ENCODE measurements around the gene PDE4B.
A peak's percentile ranks its signal among the peaks of the same experiment; 100 is the strongest.

PDE4B gene

GRCh38 chr1:66323958-66324625 is 531.4 kb downstream of the PDE4B start:
- DNase-seq: no peak

- no peak for DNase-seq
These were observed 533.1 kb downstream of the PDE4B start for GRCh38 chr1:66325594-66326380.

- no peak for DNase-seq
These were observed 534.2 kb downstream of the PDE4B start for GRCh38 chr1:66326867-66327266.

- DNase-seq: no peak
These were observed 534.9 kb downstream of the PDE4B start for GRCh38 chr1:66327588-66327987.

GRCh38 chr1:66328896-66329295 is 536.2 kb downstream of the PDE4B start:
- no peak for DNase-seq

DNA sequence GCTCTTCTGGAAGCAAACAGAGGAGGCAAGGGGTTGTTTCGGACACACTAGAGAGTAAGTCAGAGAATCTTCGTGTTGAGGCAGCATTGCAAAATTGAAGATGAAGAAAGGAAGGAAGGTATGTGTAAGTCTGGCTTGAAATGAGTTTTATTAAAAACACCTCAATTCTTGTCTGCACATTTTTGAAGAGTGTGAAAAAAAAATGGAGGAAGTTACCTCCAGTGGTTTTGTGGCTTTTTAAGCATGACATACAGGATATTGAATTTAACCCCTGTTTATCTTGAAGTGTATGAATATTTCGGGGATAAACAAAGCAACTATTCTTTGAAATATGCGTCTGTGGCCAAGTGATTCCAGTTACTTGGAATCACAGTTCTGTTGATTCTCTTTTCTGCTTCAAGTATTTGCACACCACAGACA is 538.0 kb downstream of the PDE4B start:
- DNase-seq: no peak

DNA sequence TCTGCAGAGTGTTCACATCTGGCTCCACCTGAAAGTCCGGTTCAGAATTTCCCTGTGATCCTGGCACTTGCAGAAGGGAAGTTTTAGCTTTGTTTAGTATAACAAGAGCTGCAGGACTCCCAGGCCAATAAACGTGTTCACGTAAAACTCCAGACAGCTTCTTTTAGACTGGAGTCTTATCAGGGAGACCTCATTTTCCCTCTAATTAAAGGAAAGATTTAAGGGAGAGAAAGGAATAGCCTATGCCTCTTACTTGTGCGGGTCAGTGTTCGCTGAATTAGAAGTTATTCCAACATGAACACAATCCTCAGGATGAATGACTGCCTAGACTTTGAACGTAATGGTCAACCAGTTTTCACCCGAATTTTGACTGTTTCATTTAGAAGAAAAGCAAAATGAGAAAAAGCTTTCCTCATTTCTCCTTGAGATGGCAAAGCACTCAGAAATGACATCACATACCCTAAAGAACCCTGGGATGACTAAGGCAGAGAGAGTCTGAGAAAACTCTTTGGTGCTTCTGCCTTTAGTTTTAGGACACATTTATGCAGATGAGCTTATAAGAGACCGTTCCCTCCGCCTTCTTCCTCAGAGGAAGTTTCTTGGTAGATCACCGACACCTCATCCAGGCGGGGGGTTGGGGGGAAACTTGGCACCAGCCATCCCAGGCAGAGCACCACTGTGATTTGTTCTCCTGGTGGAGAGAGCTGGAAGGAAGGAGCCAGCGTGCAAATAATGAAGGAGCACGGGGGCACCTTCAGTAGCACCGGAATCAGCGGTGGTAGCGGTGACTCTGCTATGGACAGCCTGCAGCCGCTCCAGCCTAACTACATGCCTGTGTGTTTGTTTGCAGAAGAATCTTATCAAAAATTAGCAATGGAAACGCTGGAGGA is 539.2 kb downstream of the PDE4B start:
- peak; percentile 99 for DNase-seq

DNA sequence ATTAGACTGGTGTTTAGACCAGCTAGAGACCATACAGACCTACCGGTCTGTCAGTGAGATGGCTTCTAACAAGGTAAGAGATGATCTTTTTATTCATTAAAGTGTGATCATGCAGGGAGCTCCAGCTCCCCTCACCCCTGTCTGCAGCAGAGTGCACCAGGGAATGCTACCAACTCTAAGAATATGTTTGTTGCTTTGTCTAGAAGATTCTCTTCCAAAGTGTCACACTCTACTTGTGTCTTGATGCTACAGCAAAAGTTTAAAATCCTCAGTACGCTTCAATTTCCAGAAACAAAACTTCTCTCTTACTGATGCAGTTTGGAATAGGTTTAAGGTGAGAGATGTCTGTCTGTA is 539.8 kb downstream of the PDE4B start:
- no peak for DNase-seq

DNA sequence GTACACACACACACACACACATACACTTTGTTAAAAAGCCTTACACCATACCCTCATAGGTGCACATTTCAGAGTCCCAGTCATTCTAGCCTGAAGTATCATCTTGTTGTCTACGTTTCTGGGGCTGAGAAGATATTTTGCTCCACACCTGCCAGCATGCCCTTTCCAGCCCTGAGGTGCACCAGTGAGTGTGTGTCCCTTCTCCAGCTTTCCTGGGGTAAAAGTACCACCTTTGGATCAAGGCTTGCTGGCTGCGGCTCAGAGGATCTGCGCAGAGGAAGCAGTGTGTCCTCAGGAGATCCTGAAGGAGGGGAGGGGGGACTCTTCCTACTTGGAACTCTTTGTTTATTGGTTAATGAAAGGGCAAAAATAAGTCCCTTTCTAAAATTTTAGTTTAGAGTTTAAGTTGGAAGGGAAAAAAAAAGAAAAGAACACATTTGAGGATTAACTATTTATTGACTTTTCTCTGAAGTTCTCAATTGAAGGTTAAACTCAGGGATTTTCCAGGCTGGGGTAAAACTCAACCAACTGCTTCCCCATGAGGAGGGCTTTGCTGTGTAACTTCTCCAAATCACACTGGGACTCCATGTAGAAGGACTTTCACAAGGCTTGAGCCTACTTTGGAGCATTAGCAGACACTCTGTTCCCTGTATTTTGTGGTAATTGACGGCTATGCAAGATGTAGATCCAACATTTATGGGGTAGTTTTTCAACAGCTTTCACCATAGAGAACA is 540.9 kb downstream of the PDE4B start:
- DNase-seq: peak; percentile 87

GRCh38 chr1:66334318-66334717 is 541.6 kb downstream of the PDE4B start:
- DNase-seq: no peak

- DNase-seq: no peak
These were observed 542.4 kb downstream of the PDE4B start for GRCh38 chr1:66335125-66335524.

GRCh38 chr1:66335859-66336640 is 543.4 kb downstream of the PDE4B start:
- DNase-seq: peak; percentile 99

DNA sequence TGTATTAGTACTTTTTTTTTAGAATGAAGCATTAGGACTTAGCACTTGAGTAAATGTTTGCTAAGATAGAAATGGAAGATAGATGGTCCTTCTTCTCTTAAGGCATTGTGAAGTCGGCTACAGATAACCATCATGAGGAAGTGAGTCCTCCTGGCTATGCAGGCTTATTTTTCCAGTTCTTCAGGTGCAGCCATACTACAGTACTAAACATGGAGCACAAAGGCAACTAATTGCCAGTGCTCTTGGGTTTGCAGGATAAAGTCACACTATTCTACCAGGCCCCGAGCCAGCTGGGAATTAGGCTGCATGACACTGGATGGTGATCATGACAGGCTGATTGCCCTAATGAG is 543.9 kb downstream of the PDE4B start:
- no peak for DNase-seq

DNA sequence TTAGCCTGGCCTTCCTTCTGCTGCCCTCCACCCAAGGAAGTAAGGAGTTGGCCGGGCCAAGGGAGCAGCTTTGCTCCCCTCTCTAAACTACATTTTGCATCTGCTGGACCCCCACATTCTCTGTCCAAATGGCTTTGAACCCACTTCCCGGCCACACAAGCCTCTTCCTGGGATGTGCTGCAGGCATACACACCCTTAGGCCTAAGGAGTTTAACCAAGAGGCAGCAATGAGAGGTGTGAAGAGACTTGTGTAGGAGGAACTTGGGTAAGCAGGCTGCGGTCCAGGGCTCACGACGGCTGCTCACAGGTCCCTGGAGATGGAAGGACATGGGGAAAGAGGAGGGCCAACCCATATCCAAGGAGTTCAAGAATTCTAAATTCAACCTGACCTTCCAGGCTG is 544.6 kb downstream of the PDE4B start:
- no peak for DNase-seq

DNA sequence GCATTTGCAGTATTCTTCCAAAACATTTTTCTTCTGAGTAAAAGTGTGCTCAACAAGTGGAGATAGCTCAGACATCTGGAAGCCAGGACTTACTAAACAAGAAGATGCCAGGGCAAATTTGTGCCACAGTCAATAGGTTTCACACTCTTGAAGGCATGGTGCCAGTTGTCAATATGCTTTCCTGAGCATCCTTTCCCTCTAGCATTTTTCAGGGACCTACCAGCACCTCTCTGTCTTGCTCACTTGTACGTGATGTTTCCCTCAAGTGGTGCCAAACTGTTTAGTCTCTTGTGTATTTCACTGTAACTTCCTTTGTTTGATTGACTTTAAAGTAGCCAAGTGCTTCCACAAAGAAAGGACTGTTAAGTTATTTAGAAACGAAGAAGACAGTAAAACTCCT is 547.2 kb downstream of the PDE4B start:
- DNase-seq: no peak

- no peak for DNase-seq
These were observed 548.9 kb downstream of the PDE4B start for GRCh38 chr1:66341446-66342089.

DNA sequence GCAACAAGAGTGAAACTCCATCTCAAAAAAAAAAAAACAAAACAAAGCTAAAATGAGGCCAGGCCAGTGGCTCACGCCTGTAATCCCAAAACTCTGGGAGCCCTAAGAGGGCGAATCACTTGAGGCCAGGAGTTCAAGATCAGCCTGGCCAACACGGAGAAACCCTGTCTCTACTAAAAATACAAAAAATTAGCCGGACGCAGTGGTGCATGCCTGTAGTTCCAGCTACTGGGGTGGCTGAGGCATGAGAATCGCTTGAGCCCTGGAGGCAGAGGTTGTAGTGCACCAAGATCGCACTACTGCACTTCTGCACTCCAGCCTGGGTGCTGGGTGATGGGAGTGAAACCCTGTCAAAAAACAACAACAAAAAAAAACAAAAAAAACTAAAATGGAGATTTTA is 550.0 kb downstream of the PDE4B start:
- no peak for DNase-seq

GRCh38 chr1:66343569-66344325 is 551.1 kb downstream of the PDE4B start:
- no peak for DNase-seq

GRCh38 chr1:66346057-66346795 is 553.5 kb downstream of the PDE4B start:
- no peak for DNase-seq

DNA sequence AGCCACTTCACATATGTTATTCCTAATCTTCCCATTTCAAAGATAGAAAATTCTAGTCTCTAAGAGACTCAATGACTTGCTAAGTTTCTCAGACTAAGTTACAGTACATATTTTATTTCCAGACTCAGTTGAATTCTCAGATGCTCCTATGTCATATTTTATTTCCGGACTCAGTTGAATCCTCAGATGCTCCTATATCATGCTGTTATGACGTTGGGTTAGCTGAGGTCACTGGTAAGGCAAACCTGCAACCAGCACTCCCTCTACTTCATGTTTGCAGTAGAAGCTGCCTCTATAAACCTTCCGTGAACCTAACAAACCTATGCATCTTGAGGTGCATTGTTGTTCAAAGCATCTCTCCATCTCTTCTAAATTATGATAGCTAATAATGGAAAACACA is 554.2 kb downstream of the PDE4B start:
- no peak for DNase-seq

Measured in inflammatory macrophage treated with lipopolysaccharide for 4 hours (primary cell).